Parathyroid adenoma (tissue), 2 donors: ENCODE results near the gene CCDC18.
"Not testable (repeated sequence)": the region's sequence is repeated elsewhere in the genome, so short reads cannot be mapped to it uniquely, and the experiment has no call there.

Source experiments
- H2AFZ ChIP-seq: fragments of 300-600 bp; sonication (generic); one replicate; pipeline ENCODE4 v1.7.0; 2017; ENCODE audit warnings: antibody characterized with exemption, mild to moderate bottlenecking
- H3K27ac ChIP-seq: fragments of 300-600 bp; sonication (generic); one replicate; pipeline ENCODE4 v1.7.0; 2017
- H3K27me3 ChIP-seq: fragments of 300-600 bp; sonication (generic); one replicate; pipeline ENCODE4 v1.7.0; 2017; ENCODE audit warnings: low read length; ENCODE audit not compliant: control insufficient read depth, insufficient read depth
- H3K36me3 ChIP-seq: fragments of 300-600 bp; sonication (generic); one replicate; pipeline ENCODE4 v1.7.0; 2017; ENCODE audit warnings: low read length; ENCODE audit not compliant: control insufficient read depth, insufficient read depth
- H3K4me1 ChIP-seq: fragments of 300-600 bp; sonication (generic); one replicate; pipeline ENCODE4 v1.7.0; 2017; ENCODE audit warnings: control low read depth
- H3K4me2 ChIP-seq: fragments of 300-600 bp; sonication (generic); one replicate; pipeline ENCODE4 v1.7.0; 2017; ENCODE audit warnings: low read length
- H3K4me3 ChIP-seq: fragments of 300-600 bp; sonication (generic); one replicate; pipeline ENCODE4 v1.7.0; 2017; ENCODE audit warnings: low read depth, low read length
- H3K79me2 ChIP-seq: fragments of 300-600 bp; sonication (generic); one replicate; pipeline ENCODE4 v1.7.0; 2017; ENCODE audit warnings: control low read depth
- H3K9ac ChIP-seq: fragments of 300-600 bp; sonication (generic); one replicate; pipeline ENCODE4 v1.7.0; 2017; ENCODE audit warnings: mild to moderate bottlenecking
- H3K9me3 ChIP-seq: fragments of 300-600 bp; sonication (generic); one replicate; pipeline ENCODE4 v1.7.0; 2017; ENCODE audit warnings: low read length; ENCODE audit not compliant: control insufficient read depth
- CTCF ChIP-seq: fragments of 300-600 bp; sonication (generic); IDR thresholded peaks from one replicate; pipeline ENCODE4 v1.7.0; 2017; ENCODE audit warnings: antibody characterized with exemption, mild to moderate bottlenecking
- donor health status: primary hyperparathyroidism.

Gene CCDC18

GRCh38 chr1:93239863-93240262, 59.3 kb downstream of the CCDC18 start:
- no peaks in the 10 kb centered on the region for H3K9me3 ChIP-seq
- H3K4me3 ChIP-seq: no peak overlapping the region
- no peak overlapping the region for H3K27ac ChIP-seq
- no peaks in the 10 kb centered on the region for H3K4me1 ChIP-seq
- no peak overlapping the region for H3K9ac ChIP-seq
- no peaks in the 10 kb centered on the region for H3K79me2 ChIP-seq
- no peaks in the 10 kb centered on the region for H3K27me3 ChIP-seq
- no peak overlapping the region for H3K4me2 ChIP-seq
- no peak for TF ChIP-seq CTCF
- H3K36me3 ChIP-seq: no peaks in the 10 kb centered on the region
- H2AFZ ChIP-seq: no peak overlapping the region

- not testable (repeated sequence) for H3K27me3 ChIP-seq, H3K4me3 ChIP-seq, H3K27ac ChIP-seq, H3K79me2 ChIP-seq, H2AFZ ChIP-seq, H3K9ac ChIP-seq, H3K9me3 ChIP-seq, H3K36me3 ChIP-seq, H3K4me1 ChIP-seq, H3K4me2 ChIP-seq
These were observed 62.7 kb downstream of the CCDC18 start for GRCh38 chr1:93243233-93243632.

GRCh38 chr1:93244298-93245069, 64.0 kb downstream of the CCDC18 start:
- Histone ChIP-seq H3K27me3 (no peaks in the 10 kb centered on the region), H2AFZ (no peak overlapping the region), H3K36me3 (no peaks in the 10 kb centered on the region), H3K27ac (no peak overlapping the region), H3K4me2 (no peak overlapping the region), H3K9me3 (no peaks in the 10 kb centered on the region), H3K4me3 (no peak overlapping the region), H3K4me1 (no peaks in the 10 kb centered on the region), H3K9ac (no peak overlapping the region), H3K79me2 (no peaks in the 10 kb centered on the region)
- TF ChIP-seq CTCF: no peak

DNA sequence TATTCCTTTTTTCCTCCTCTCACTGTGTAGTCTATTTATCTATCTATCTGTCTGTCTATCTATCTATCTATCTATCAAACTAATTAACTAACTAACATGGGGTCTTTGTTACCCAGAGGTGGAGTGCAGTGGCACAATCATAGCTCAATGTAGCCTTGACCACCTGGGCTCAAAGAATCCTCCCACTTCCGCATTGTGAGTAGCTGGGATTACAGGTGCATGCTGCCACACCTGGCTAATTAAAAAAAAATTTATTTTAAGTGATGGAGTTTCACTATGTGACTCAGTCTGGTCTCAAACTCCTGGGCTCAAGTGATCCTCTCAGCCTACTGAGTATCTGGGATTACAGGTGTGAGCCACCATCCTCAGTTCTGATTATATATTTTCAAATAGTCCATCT, 71.4 kb downstream of the CCDC18 start:
- Histone ChIP-seq H2AFZ (no peak overlapping the region), H3K27ac (no peak overlapping the region), H3K4me1 (no peaks in the 10 kb centered on the region), H3K4me2 (no peak overlapping the region), H3K36me3 (no peaks in the 10 kb centered on the region), H3K4me3 (no peak overlapping the region), H3K79me2 (no peaks in the 10 kb centered on the region), H3K27me3 (no peaks in the 10 kb centered on the region), H3K9ac (no peak overlapping the region), H3K9me3 (no peaks in the 10 kb centered on the region)
- TF ChIP-seq CTCF: no peak

GRCh38 chr1:93252598-93252997, 72.1 kb downstream of the CCDC18 start:
- Histone ChIP-seq H3K36me3 (no peaks in the 10 kb centered on the region), H3K4me2 (no peak overlapping the region), H3K4me3 (no peak overlapping the region), H3K27ac (no peak overlapping the region), H3K4me1 (no peaks in the 10 kb centered on the region), H2AFZ (no peak overlapping the region), H3K9ac (no peak overlapping the region), H3K79me2 (no peaks in the 10 kb centered on the region), H3K9me3 (no peaks in the 10 kb centered on the region), H3K27me3 (no peaks in the 10 kb centered on the region)
- TF ChIP-seq CTCF: no peak
